ENCODE data around the gene ETFRF1. TPM values are rescaled to one million over a fixed set of nuclear protein-coding genes. Genes with fewer than 3 reads are reported as not detected.

The ETFRF1 gene
- total RNA-seq, 2 experiments from 2014 or later: 11.4 to 13.1 TPM

- Mint-ChIP-seq H3K27me3 (ENCODE audit: low read depth) (no peaks in the 10 kb centered on the region), H3K4me3 (no peak overlapping the region), H3K36me3 (ENCODE audit: low read depth) (no peaks in the 10 kb centered on the region), H3K9me3 (no peaks in the 10 kb centered on the region), H3K27ac (peak overlapping the region; percentile 47), H3K4me1 (ENCODE audit: low read depth) (peaks cover 18% of the 10 kb centered on the region)
- no peak for DNase-seq
- CTCF ChIA-PET: interaction anchor here (0.5 to 1.7 kb wide), 2 partner anchors 33 to 313 kb away, joined by 4 to 5 read pairs; no protein-coding TSS in a partner anchor
- intact Hi-C loops (cut with micrococcal nuclease): loop anchor here (1.0 to 2.0 kb wide), 4 partner anchors 8 to 135 kb away; partner anchors contain the start of genes DNAI7 and ETFRF1
Observed at GRCh38 chr12:25187781-25188180, 7.3 kb upstream of the ETFRF1 start.

DNA sequence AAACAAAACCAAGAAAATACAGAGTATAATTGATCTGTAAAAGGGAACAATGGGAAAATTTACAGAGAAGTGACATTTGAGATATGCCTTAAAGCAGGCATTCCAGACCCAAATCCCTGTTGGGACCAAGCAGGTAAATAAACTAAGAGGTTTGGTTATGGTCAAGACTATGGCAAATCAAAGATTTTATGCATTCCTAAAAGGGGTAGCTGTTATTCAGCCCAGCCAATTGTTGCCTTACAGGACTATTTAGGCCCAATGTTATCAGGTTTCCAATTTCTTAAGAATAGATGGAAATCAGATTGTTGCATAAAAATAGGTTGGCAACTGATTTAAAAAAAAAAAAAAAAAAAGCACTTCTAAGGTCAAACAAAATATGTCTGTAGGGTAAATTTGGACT, 5.4 kb upstream of the ETFRF1 start:
- DNase-seq: no peak
- Mint-ChIP-seq H3K4me3 (no peak overlapping the region), H3K27ac (no peak overlapping the region), H3K4me1 (ENCODE audit: low read depth) (peaks cover 19% of the 10 kb centered on the region), H3K27me3 (ENCODE audit: low read depth) (no peaks in the 10 kb centered on the region), H3K36me3 (ENCODE audit: low read depth) (no peaks in the 10 kb centered on the region), H3K9me3 (no peaks in the 10 kb centered on the region)
- intact Hi-C loops (cut with micrococcal nuclease): no loop called here
- CTCF ChIA-PET: interaction anchor here (1.0 kb wide), 1 partner anchor 42 kb away, joined by 3 read pairs; no protein-coding TSS in a partner anchor

GRCh38 chr12:25190793-25191192, 4.2 kb upstream of the ETFRF1 start:
- Mint-ChIP-seq H3K4me3 (no peak overlapping the region), H3K4me1 (ENCODE audit: low read depth) (peaks cover 24% of the 10 kb centered on the region), H3K27ac (no peak overlapping the region), H3K27me3 (ENCODE audit: low read depth) (no peaks in the 10 kb centered on the region), H3K36me3 (ENCODE audit: low read depth) (peaks cover 1% of the 10 kb centered on the region), H3K9me3 (no peaks in the 10 kb centered on the region)
- CTCF ChIA-PET: no interaction called here
- DNase-seq: no peak
- intact Hi-C loops (cut with micrococcal nuclease): no loop called here

GRCh38 chr12:25194214-25194613, 823 bp upstream of the ETFRF1 start:
- intact Hi-C loops (cut with micrococcal nuclease): loop anchor here (2.0 kb wide), 1 partner anchor 127 kb away; no protein-coding TSS in a partner anchor
- H3K27ac Mint-ChIP-seq: peak overlapping the region; percentile 94

DNA sequence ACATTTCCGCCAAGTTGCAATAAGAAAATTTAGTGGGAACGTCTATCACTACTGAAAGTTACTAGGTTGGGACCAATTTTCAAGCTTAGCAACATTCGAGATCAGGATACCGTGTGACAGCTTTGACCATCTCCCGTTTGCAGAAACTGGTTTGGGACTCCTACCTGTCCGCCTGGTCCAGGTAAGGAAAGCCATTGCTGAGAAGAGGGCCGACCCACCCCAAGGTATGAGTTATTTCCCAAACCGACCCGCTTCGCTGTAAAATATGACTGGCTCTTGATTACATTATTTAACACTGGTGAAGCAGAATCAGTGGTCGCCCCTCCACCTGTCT, 348 bp upstream of the ETFRF1 start:
- CTCF ChIA-PET: interaction anchor here (1.9 kb wide), 1 partner anchor 40 kb away, joined by 6 read pairs; no protein-coding TSS in a partner anchor
- Mint-ChIP-seq H3K27ac (peak overlapping the region; percentile 94), H3K27me3 (ENCODE audit: low read depth) (no peaks in the 10 kb centered on the region), H3K9me3 (no peaks in the 10 kb centered on the region), H3K36me3 (ENCODE audit: low read depth) (peaks cover 1% of the 10 kb centered on the region), H3K4me1 (ENCODE audit: low read depth) (peaks cover 22% of the 10 kb centered on the region), H3K4me3 (peak overlapping the region; percentile 98)
- intact Hi-C loops (cut with micrococcal nuclease): loop anchor here (1.0 to 2.0 kb wide), 6 partner anchors 7 to 196 kb away; partner anchors contain the start of gene KRAS
- DNase-seq: no peak

More at GRCh38 chr12:25194214-25194613, 823 bp upstream of the ETFRF1 start:
- Mint-ChIP-seq H3K4me1 (ENCODE audit: low read depth) (peaks cover 22% of the 10 kb centered on the region), H3K4me3 (peak overlapping the region; percentile 98), H3K9me3 (no peaks in the 10 kb centered on the region), H3K27me3 (ENCODE audit: low read depth) (no peaks in the 10 kb centered on the region), H3K36me3 (ENCODE audit: low read depth) (peaks cover 1% of the 10 kb centered on the region)
- no peak for DNase-seq
- CTCF ChIA-PET: interaction anchor here (1.9 kb wide), 1 partner anchor 39 kb away, joined by 6 read pairs; no protein-coding TSS in a partner anchor

DNA sequence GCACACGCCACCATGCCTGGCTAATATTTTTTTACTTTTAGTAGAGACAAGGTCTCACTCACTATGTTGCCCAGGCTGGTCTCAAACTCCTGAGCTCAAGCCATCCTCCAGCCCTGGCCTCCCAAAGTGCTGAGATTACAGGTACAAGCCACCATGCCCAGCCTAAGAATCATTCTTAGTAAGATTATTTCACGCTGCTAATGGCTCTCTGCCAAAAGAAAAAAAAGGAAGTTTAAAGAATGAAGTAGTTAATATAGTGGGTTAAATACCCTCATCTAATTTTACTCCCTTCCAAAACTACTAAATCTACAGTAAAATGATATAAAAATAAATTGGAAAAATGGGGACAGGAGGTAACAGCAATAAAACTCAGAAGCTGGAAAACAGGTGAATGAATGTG, 2.6 kb downstream of the ETFRF1 start:
- Mint-ChIP-seq H3K27ac (no peak overlapping the region), H3K27me3 (ENCODE audit: low read depth) (no peaks in the 10 kb centered on the region), H3K4me3 (no peak overlapping the region), H3K4me1 (ENCODE audit: low read depth) (peaks cover 24% of the 10 kb centered on the region), H3K36me3 (ENCODE audit: low read depth) (peaks cover 10% of the 10 kb centered on the region), H3K9me3 (no peaks in the 10 kb centered on the region)
- CTCF ChIA-PET: no interaction called here
- intact Hi-C loops (cut with micrococcal nuclease): no loop called here
- no peak for DNase-seq

DNA sequence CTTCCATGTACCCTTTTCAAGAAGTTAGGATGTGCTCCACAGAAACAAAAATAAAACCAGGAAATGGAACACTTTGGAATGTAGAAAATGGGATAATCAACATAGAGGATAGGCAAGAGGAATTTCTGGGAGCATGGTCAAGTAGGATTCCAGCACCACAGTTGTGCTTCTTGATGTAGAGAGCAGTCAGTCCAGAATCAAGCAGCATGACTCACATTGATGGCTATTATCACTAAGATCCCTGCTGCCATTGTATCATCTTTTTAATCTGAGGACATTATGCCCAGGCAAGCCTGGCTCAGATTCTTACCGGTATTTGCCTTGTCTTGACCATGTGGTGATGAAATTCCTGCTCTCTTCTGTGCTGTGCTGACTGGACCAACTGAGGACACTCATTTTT, 5.7 kb downstream of the ETFRF1 start:
- Mint-ChIP-seq H3K9me3 (no peaks in the 10 kb centered on the region), H3K27me3 (ENCODE audit: low read depth) (no peaks in the 10 kb centered on the region), H3K27ac (no peak overlapping the region), H3K4me1 (ENCODE audit: low read depth) (peaks cover 18% of the 10 kb centered on the region), H3K4me3 (no peak overlapping the region), H3K36me3 (ENCODE audit: low read depth) (peaks cover 12% of the 10 kb centered on the region)
- intact Hi-C loops (cut with micrococcal nuclease): no loop called here
- CTCF ChIA-PET: no interaction called here
- no peak for DNase-seq

GRCh38 chr12:25202137-25202536, 7.1 kb downstream of the ETFRF1 start:
- no peak for DNase-seq
- Mint-ChIP-seq H3K4me3 (no peak overlapping the region), H3K9me3 (no peaks in the 10 kb centered on the region), H3K27me3 (ENCODE audit: low read depth) (no peaks in the 10 kb centered on the region), H3K27ac (no peak overlapping the region), H3K4me1 (ENCODE audit: low read depth) (peaks cover 10% of the 10 kb centered on the region), H3K36me3 (ENCODE audit: low read depth) (peaks cover 17% of the 10 kb centered on the region)
- CTCF ChIA-PET: no interaction called here
- intact Hi-C loops (cut with micrococcal nuclease): no loop called here

- H3K36me3 Mint-ChIP-seq (ENCODE audit: low read depth): peaks cover 15% of the 10 kb centered on the region
- peaks cover 15% of the 10 kb centered on the region for H3K4me1 Mint-ChIP-seq (ENCODE audit: low read depth)
- intact Hi-C loops (cut with micrococcal nuclease): no loop called here
Observed at GRCh38 chr12:25207411-25207810, 12.4 kb downstream of the ETFRF1 start.

DNA sequence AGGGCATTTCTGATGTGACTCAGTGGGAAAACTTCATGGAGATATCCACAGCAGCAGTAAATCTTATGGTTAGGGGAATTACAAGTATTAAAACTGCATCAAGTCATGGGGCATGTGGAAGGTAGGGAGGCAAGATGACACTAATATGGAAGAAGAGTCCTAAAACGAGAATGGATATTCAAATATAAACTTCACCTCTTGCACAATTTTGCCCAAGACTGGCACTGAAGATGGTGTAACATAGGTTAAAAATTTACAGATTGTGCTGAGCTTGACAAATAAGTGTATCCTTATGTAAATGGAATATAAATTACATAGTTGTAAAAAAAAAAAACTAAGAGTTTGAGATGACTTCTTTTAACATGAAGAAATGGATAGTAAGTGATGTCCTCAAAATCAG, 12.8 kb downstream of the ETFRF1 start:
- intact Hi-C loops (cut with micrococcal nuclease): no loop called here
- Mint-ChIP-seq H3K36me3 (ENCODE audit: low read depth) (peaks cover 15% of the 10 kb centered on the region), H3K27me3 (ENCODE audit: low read depth) (no peaks in the 10 kb centered on the region), H3K4me1 (ENCODE audit: low read depth) (peaks cover 15% of the 10 kb centered on the region), H3K9me3 (no peaks in the 10 kb centered on the region), H3K4me3 (no peak overlapping the region), H3K27ac (no peak overlapping the region)
- DNase-seq: no peak
- CTCF ChIA-PET: no interaction called here

More at GRCh38 chr12:25207411-25207810, 12.4 kb downstream of the ETFRF1 start:
- no peaks in the 10 kb centered on the region for H3K9me3 Mint-ChIP-seq
- CTCF ChIA-PET: no interaction called here
- no peak for DNase-seq
- H3K27me3 Mint-ChIP-seq (ENCODE audit: low read depth): no peaks in the 10 kb centered on the region
- no peak overlapping the region for H3K4me3 Mint-ChIP-seq
- H3K27ac Mint-ChIP-seq: no peak overlapping the region

DNA sequence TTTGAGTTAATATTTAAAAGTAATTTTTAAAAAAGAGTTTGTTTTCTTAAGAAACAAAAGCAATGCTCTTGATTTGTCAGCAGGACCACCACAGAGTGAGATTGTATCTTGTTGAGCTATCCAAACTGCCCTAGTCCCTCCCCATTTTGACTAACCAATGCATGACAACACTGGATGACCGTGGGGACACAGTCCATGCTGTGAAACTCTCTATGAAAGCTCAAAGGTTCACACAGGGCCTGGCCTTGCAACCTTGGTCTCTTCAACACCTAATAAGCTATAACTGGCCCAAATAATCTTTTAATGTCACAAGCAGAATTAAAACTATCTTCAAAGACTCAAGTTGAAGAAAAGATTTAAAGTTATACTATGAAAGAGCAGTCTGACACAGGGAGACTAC, 13.5 kb downstream of the ETFRF1 start:
- no peak for DNase-seq
- no peaks in the 10 kb centered on the region for H3K27me3 Mint-ChIP-seq (ENCODE audit: low read depth)
- CTCF ChIA-PET: interaction anchor here (0.6 to 0.9 kb wide), 2 partner anchors 26 to 1347 kb away, joined by 3 to 4 read pairs; no protein-coding TSS in a partner anchor
- intact Hi-C loops (cut with micrococcal nuclease): no loop called here
- H3K27ac Mint-ChIP-seq: peak overlapping the region; percentile 46
- H3K9me3 Mint-ChIP-seq: no peaks in the 10 kb centered on the region
- peaks cover 11% of the 10 kb centered on the region for H3K4me1 Mint-ChIP-seq (ENCODE audit: low read depth)
- peaks cover 11% of the 10 kb centered on the region for H3K36me3 Mint-ChIP-seq (ENCODE audit: low read depth)
- no peak overlapping the region for H3K4me3 Mint-ChIP-seq

DNA sequence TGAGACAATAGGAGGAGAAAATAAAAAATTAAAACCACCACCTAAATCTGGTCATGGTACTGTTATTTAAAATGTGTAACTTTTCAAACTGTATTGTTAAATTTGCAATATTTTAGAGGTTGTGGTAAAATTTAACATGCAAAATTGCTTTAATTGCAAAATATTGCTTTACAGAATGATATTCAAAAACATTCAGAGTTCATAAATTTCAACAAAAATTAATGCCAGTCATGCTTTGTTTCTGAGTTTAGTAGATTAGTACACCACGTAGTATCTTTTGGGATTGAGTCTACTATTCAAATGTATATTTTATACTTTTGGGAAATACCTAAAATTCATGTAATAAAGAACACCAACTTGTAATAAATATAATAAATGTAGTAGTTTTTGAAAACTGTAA, 18.3 kb downstream of the ETFRF1 start:
- no peaks in the 10 kb centered on the region for H3K27me3 Mint-ChIP-seq (ENCODE audit: low read depth)
- H3K4me3 Mint-ChIP-seq: no peak overlapping the region
- CTCF ChIA-PET: interaction anchor here (0.6 kb wide), 1 partner anchor 105 kb away, joined by 5 read pairs; no protein-coding TSS in a partner anchor
- no peak for DNase-seq
- no peaks in the 10 kb centered on the region for H3K9me3 Mint-ChIP-seq
- H3K4me1 Mint-ChIP-seq (ENCODE audit: low read depth): peaks cover 10% of the 10 kb centered on the region
- intact Hi-C loops (cut with micrococcal nuclease): loop anchor here (10.0 kb wide), 1 partner anchor 751 kb away; no protein-coding TSS in a partner anchor
- H3K36me3 Mint-ChIP-seq (ENCODE audit: low read depth): peaks cover 19% of the 10 kb centered on the region
- no peak overlapping the region for H3K27ac Mint-ChIP-seq

GRCh38 chr12:25236190-25236589, 41.2 kb downstream of the ETFRF1 start:
- no peaks in the 10 kb centered on the region for H3K27me3 Mint-ChIP-seq (ENCODE audit: low read depth)
- H3K27ac Mint-ChIP-seq: no peak overlapping the region
- CTCF ChIA-PET: no interaction called here
- H3K4me3 Mint-ChIP-seq: no peak overlapping the region
- peaks cover 14% of the 10 kb centered on the region for H3K4me1 Mint-ChIP-seq (ENCODE audit: low read depth)
- no peak for DNase-seq
- peaks cover 22% of the 10 kb centered on the region for H3K36me3 Mint-ChIP-seq (ENCODE audit: low read depth)
- H3K9me3 Mint-ChIP-seq: no peaks in the 10 kb centered on the region
- intact Hi-C loops (cut with micrococcal nuclease): no loop called here
